GM12878 (cell line): ENCODE measurements around the gene GRIK5. TPM values are rescaled to one million over a fixed set of nuclear protein-coding genes. Genes with fewer than 3 reads are reported as not detected.
A peak's percentile ranks its signal among the peaks of the same experiment; 100 is the strongest.

Experiments used
- ATAC-seq: fragments of 200-7000 bp; cut with Tn5 transposase; 3 replicates; pipeline ENCODE4 v1.9.1; 2020; ENCODE audit warnings: mild to moderate bottlenecking, moderate library complexity
- BruUV-seq: library from RNA; stranded (reverse); fragments of 400-500 nt; replicated peaks from 2 replicates; lab custom pipeline; 2021; lab: Mats Ljungman, UMichigan
- CTCF ChIA-PET: fragments of 300-600 bp; sonication (Branson Sonifier 250); formaldehyde crosslinking; extraction: SDS; loops from one replicate; lab custom pipeline; 2021; ENCODE audit warnings: inconsistent platforms; lab: Yijun Ruan, JAX
- POLR2A ChIA-PET: fragments of 350-600 bp; formaldehyde crosslinking; extraction: SDS; loops from one replicate; lab custom pipeline; 2021; ENCODE audit warnings: inconsistent platforms; lab: Charles Lee
- RAD21 ChIA-PET: fragments of 300-600 bp; sonication (Branson Sonifier 250); formaldehyde crosslinking; loops from one replicate; lab custom pipeline; 2023; ENCODE audit warnings: antibody characterized with exemption; ENCODE audit not compliant: unreplicated experiment; lab: Charles Lee
- SMC1A ChIA-PET: fragments of 300-600 bp; sonication (Branson Sonifier 250); formaldehyde crosslinking; loops from one replicate; lab custom pipeline; 2023; ENCODE audit not compliant: unreplicated experiment, uncharacterized antibody; lab: Charles Lee
- DNase-seq: peaks from one replicate; pipeline ENCODE4 v3.0.0-alpha.2; 2011; ENCODE audit warnings: low read depth, low spot score
- FAIRE-seq: peaks from 3 replicates; lab custom pipeline; 2011; peaks lifted over from hg19 to GRCh38; lab: Jason Lieb, UNC
- H2AFZ ChIP-seq: 2 replicates; pipeline ENCODE4 v1.6.0; 2011; ENCODE audit warnings: low read depth, low read length, control low read depth; ENCODE audit not compliant: control insufficient read depth
- H3K27ac ChIP-seq: 2 replicates; pipeline ENCODE4 v1.5.1; 2011; ENCODE audit warnings: control low read depth; ENCODE audit not compliant: control insufficient read depth, insufficient read depth
- H3K27me3 ChIP-seq, 2 experiments: replicated peaks in 1 of 2; 2 replicates each; pipeline versions ENCODE4 v1.6.0 to v1.6.1; 2011; ENCODE audit warnings: low read length in 1 of 2; ENCODE audit not compliant: control insufficient read depth in 2 of 2, insufficient read depth in 2 of 2
- H3K36me3 ChIP-seq, 2 experiments: 2 replicates each; pipeline ENCODE4 v1.5.1; 2011; ENCODE audit warnings: low read length in 1 of 2; ENCODE audit not compliant: control insufficient read depth in 2 of 2, insufficient read depth in 2 of 2
- H3K4me1 ChIP-seq: 2 replicates; pipeline ENCODE4 v1.6.1; 2011; ENCODE audit warnings: mild to moderate bottlenecking, low read length, moderate library complexity, mixed read lengths; ENCODE audit not compliant: control insufficient read depth, insufficient read depth
- H3K4me2 ChIP-seq: 2 replicates; pipeline ENCODE4 v1.6.0; 2011; ENCODE audit warnings: control low read depth; ENCODE audit not compliant: control insufficient read depth, insufficient read depth
- H3K4me3 ChIP-seq: fragments of 200-600 bp; sonication (generic); 2 replicates; pipeline ENCODE4 v1.5.1; 2016
- H3K79me2 ChIP-seq: 2 replicates; pipeline ENCODE4 v1.6.0; 2011; ENCODE audit warnings: low read length; ENCODE audit not compliant: control insufficient read depth, insufficient read depth
- H3K9ac ChIP-seq: 2 replicates; pipeline ENCODE4 v1.8.0; 2011; ENCODE audit warnings: low read length, control low read depth, mixed read lengths; ENCODE audit not compliant: control insufficient read depth, insufficient read depth
- H3K9me3 ChIP-seq: replicated peaks from 3 replicates; pipeline ENCODE4 v1.5.1; 2011; ENCODE audit warnings: mild to moderate bottlenecking, low read length; ENCODE audit not compliant: control insufficient read depth, insufficient read depth
- H4K20me1 ChIP-seq: 2 replicates; pipeline ENCODE4 v1.6.0; 2011; ENCODE audit not compliant: control insufficient read depth, insufficient read depth
- CHD4 ChIP-seq: fragments of 200-600 bp; sonication (generic); IDR thresholded peaks from 2 replicates; pipeline ENCODE4 v1.6.1; 2016; ENCODE audit warnings: mild to moderate bottlenecking
- GATAD2B ChIP-seq: fragments of 450-650 bp; conservative IDR thresholded peaks from 2 replicates; pipeline ENCODE4 v1.6.1; 2017; ENCODE audit warnings: low read depth, mild to moderate bottlenecking, moderate library complexity
- RAD21 ChIP-seq: IDR thresholded peaks from 2 replicates; pipeline ENCODE4 v1.6.1; 2011; ENCODE audit warnings: mild to moderate bottlenecking, low read depth, low read length, moderate library complexity; ENCODE audit not compliant: insufficient read depth
- SMC3 ChIP-seq: IDR thresholded peaks from 2 replicates; pipeline ENCODE4 v1.6.1; 2011; ENCODE audit warnings: low read length, improper control_type of control experiment, borderline replicate concordance
- WGBS: methylation state at CpG from one replicate; pipeline ENCODE4 v1.1.6; 2016; ENCODE audit warnings: low lambda C conversion rate; ENCODE audit not compliant: insufficient replicate concordance, insufficient coverage; ENCODE audit errors: missing lambda C conversion rate; 5-methylcytosine and 5-hydroxymethylcytosine counted together
- in situ Hi-C: fragments of 300-500 bp; cut with MboI; formaldehyde crosslinking; loops from 9 replicates; pipeline ENCODE4 v1.14.3; 2018; ENCODE audit warnings: mixed read lengths
- intact Hi-C: fragments of 100-400 bp; cut with micrococcal nuclease; formaldehyde crosslinking; loops from one replicate; pipeline ENCODE4 v1.14.2; 2022; ENCODE audit not compliant: unreplicated experiment
- polyA plus RNA-seq, 11 experiments: library from polyadenylated mRNA; depleted of rRNA in 4 of 11; unstranded in 6 of 11; stranded (reverse) in 5 of 11; fragments of >200 nt; fragmentation: Nextera tagmentation in 4 of 11; fragmentation: Illumina TruSeq in 1 of 11; extraction: Ambion mirVana in 4 of 11; extraction: Trizol in 1 of 11; gene quantifications; 1 replicate in 1 of 11; 2 replicates in 10 of 11; pipeline versions ENCODE4 v1.2.1 to v1.2.3, GENCODE V29; 2011 to 2016; ENCODE audit warnings: inconsistent platforms in 2 of 11, missing spikeins in 2 of 11, low read depth in 1 of 11
- total RNA-seq, 4 experiments: library from RNA; depleted of rRNA in 3 of 4; stranded (reverse); fragments of >200 nt in 3 of 4; fragmentation: Illumina TruSeq in 1 of 4; extraction: Trizol in 1 of 4; gene quantifications; 2 replicates each; pipeline versions ENCODE4 v1.2.1 to v1.2.3, GENCODE V29; 2013 to 2021
- TF ChIP-seq, protein P1 (sequence below), 3 experiments: IDR thresholded peaks in 2 of 3; conservative IDR thresholded peaks in 1 of 3; 2 replicates each; pipeline ENCODE4 v1.5.1; 2011; ENCODE audit warnings: low read depth in 3 of 3, low read length in 3 of 3, mild to moderate bottlenecking in 3 of 3, control low read depth in 2 of 3, moderate library complexity in 2 of 3, inconsistent platforms in 1 of 3, mixed read lengths in 1 of 3; ENCODE audit not compliant: control insufficient read depth in 2 of 3, insufficient read depth in 1 of 3; ENCODE audit errors: extremely low read depth in 1 of 3

The GRIK5 gene
- total and polyA plus RNA-seq, 10 of the 15 experiments (the other 5 are each of a cell fraction or from before 2014, with no cell fraction given), result 0.03 to 0.23 (median 0.07) TPM; not detected in 3

DNA sequence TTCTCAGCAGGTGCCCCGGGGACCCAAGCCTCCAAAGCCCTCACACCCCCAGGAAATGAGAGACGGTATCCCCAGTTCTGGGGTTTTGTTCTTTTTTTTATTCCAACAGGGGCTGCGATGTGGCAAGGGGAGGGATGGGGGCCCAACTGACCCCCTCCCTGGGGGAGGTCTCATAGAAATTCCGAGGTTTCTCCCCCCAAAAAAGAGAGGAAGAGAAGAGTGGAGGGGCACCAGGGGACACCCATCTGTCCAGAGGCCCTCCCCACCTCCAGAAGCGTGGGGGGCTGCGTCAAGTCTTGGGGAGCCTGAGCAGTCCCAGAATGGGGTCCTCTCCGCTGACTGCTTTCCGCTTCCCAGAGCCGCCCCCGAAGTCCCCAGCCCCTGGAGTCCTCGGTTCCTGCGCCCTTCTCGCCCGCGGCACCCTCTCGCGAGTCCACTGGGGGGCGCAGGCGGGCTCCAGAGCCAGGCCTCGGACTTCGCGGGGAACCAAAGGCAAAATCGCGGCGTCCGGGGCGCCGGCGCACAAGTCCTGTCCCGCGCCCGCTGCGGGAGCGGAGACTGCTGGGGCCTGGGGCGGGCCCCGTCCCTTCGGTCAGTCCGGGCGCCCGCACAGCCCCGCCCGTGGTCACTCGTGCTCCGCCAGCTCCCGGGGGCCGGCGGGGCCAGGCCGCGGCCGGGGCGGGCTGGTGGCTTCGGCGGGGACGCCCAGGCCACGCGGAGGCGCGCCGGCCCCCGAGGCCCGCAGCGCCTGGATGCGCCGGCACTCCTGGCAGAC, 71.6 kb downstream of the GRIK5 start:
- intact Hi-C loops, result no loop called here
- RAD21 ChIA-PET, result no interaction called here

More for the DNA sequence above, 71.6 kb downstream of the GRIK5 start:
- CTCF ChIA-PET, result no interaction called here
- Histone ChIP-seq H3K9ac (no peak overlapping the region), H3K36me3 (no peaks in the 10 kb centered on the region), H3K4me2 (no peak overlapping the region), H3K79me2 (no peaks in the 10 kb centered on the region), H3K27me3 (peaks cover 3 to 20% of the 10 kb centered on the region in 2 experiments; a peak in 2 of 4 replicates), H3K9me3 (no peaks in the 10 kb centered on the region), H3K4me3 (no peak overlapping the region), H4K20me1 (no peaks in the 10 kb centered on the region), H3K4me1 (peaks cover 3% of the 10 kb centered on the region), H2AFZ (no peak overlapping the region), H3K27ac (no peak overlapping the region)
- FAIRE-seq, result no peak
- 31% methylated on average over 33 of the region's 64 CpGs for WGBS
- POLR2A ChIA-PET, result no interaction called here
- no peak for DNase-seq
- no TSS peak for BruUV-seq
- ATAC-seq, result peak; percentile 49
- TF ChIP-seq RAD21, result peak; percentile 37; the same call in 1 of the 2 replicates
- TF ChIP-seq, protein P1, sequence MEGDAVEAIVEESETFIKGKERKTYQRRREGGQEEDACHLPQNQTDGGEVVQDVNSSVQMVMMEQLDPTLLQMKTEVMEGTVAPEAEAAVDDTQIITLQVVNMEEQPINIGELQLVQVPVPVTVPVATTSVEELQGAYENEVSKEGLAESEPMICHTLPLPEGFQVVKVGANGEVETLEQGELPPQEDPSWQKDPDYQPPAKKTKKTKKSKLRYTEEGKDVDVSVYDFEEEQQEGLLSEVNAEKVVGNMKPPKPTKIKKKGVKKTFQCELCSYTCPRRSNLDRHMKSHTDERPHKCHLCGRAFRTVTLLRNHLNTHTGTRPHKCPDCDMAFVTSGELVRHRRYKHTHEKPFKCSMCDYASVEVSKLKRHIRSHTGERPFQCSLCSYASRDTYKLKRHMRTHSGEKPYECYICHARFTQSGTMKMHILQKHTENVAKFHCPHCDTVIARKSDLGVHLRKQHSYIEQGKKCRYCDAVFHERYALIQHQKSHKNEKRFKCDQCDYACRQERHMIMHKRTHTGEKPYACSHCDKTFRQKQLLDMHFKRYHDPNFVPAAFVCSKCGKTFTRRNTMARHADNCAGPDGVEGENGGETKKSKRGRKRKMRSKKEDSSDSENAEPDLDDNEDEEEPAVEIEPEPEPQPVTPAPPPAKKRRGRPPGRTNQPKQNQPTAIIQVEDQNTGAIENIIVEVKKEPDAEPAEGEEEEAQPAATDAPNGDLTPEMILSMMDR (IDR thresholded peaks at IDR 0.05 in 2 of 3, conservative IDR thresholded peaks at IDR 0.05 in 1 of 3; ENCODE audit: control insufficient read depth in 2 of 3, extremely low read depth in 1 of 3, insufficient read depth in 1 of 3, low read depth in 3 of 3, low read length in 3 of 3), result peak; percentile 42 to 67 (median 46)
- TF ChIP-seq GATAD2B, result no peak
- TF ChIP-seq CHD4, result no peak
- peak; percentile 31; the same call in 1 of the 2 replicates for TF ChIP-seq SMC3
- SMC1A ChIA-PET, result no interaction called here
- in situ Hi-C loops, result no loop called here
